Esophagus muscularis mucosa (tissue), 4 donors: ENCODE measurements around the gene ALS2CL. TPM values are rescaled to one million over a fixed set of nuclear protein-coding genes. Genes with fewer than 3 reads are reported as not detected.

Source experiments
- DNase-seq: peaks from one replicate; pipeline ENCODE4 v3.0.0-alpha.2; 2017; ENCODE audit errors: extremely low spot score
- H3K27ac ChIP-seq, 4 donors: fragments of 200-600 bp; sonication (generic); replicated peaks in 1 of 4; 1 replicate in 3 of 4; 2 replicates in 1 of 4; pipeline ENCODE4 v1.5.1; 2016 to 2019; ENCODE audit warnings: mild to moderate bottlenecking in 1 of 4
- H3K27me3 ChIP-seq, 4 donors: fragments of 200-600 bp; sonication (generic); one replicate each; pipeline versions ENCODE4 v1.5.1 to v1.6.0; 2016 to 2019
- H3K36me3 ChIP-seq, 4 donors: fragments of 200-600 bp; sonication (generic); one replicate each; pipeline ENCODE4 v1.5.1; 2016 to 2019
- H3K4me1 ChIP-seq, 4 donors: fragments of 200-600 bp; sonication (generic); one replicate each; pipeline ENCODE4 v1.5.1; 2016 to 2019
- H3K4me3 ChIP-seq, 4 donors: fragments of 200-600 bp; sonication (generic); 1 replicate in 2 of 4; 2 replicates in 2 of 4; pipeline ENCODE4 v1.5.1; 2016 to 2019; ENCODE audit warnings: mild to moderate bottlenecking in 4 of 4, moderate library complexity in 1 of 4
- H3K9me3 ChIP-seq, 4 donors: fragments of 200-600 bp; sonication (generic); 1 replicate in 3 of 4; 2 replicates in 1 of 4; pipeline ENCODE4 v1.5.1; 2016 to 2019
- EP300 ChIP-seq: sonication (generic); formaldehyde crosslinking; IDR thresholded peaks from one replicate; pipeline ENCODE4 v1.6.1; 2017; ENCODE audit warnings: antibody characterized with exemption
- POLR2A ChIP-seq: fragments of 450-650 bp; IDR thresholded peaks from one replicate; pipeline ENCODE4 v1.6.1; 2017; ENCODE audit warnings: antibody characterized with exemption, moderate library complexity, mild to moderate bottlenecking, low read depth
- POLR2AphosphoS5 ChIP-seq, 2 donors: sonication (generic); formaldehyde crosslinking; IDR thresholded peaks; one replicate each; pipeline ENCODE4 v1.6.1; 2017; ENCODE audit warnings: antibody characterized with exemption in 2 of 2
- WGBS: methylation state at CpG from one replicate; pipeline ENCODE4 v1.1.5; 2018; 5-methylcytosine and 5-hydroxymethylcytosine counted together
- intact Hi-C: fragments of 100-400 bp; cut with DNase I; formaldehyde crosslinking; loops from one replicate; pipeline ENCODE4 v1.15.1; 2023
- total RNA-seq, 4 donors: library from RNA; depleted of rRNA; stranded (reverse); fragments of >200 nt; gene quantifications; one replicate each; pipeline versions ENCODE4 v1.1.0 to v1.2.1, GENCODE V29; 2016
- TF ChIP-seq, protein P1 (sequence below), 3 experiments: fragments of 200-600 bp in 2 of 3; fragments of 450-650 bp in 1 of 3; sonication (generic) in 2 of 3; IDR thresholded peaks; one replicate each; pipeline ENCODE4 v1.5.1; 2017 to 2019; ENCODE audit warnings: antibody characterized with exemption in 3 of 3, mild to moderate bottlenecking in 2 of 3, moderate library complexity in 1 of 3

Gene ALS2CL
- total RNA-seq, 4 donors from 2014 or later: 3.3 to 11.8 (median 10.8) TPM

- Histone ChIP-seq H3K27ac (no peak overlapping the region), H3K4me3 (no peak overlapping the region), H3K27me3 (no peaks in the 10 kb centered on the region), H3K9me3 (no peaks in the 10 kb centered on the region), H3K4me1 (peaks cover 19 to 38% (median 22%) of the 10 kb centered on the region in 4 donors), H3K36me3 (peaks cover 0 to 8% (median 0%) of the 10 kb centered on the region in 4 donors)
- intact Hi-C loops: no loop called here
- TF ChIP-seq, protein P1, sequence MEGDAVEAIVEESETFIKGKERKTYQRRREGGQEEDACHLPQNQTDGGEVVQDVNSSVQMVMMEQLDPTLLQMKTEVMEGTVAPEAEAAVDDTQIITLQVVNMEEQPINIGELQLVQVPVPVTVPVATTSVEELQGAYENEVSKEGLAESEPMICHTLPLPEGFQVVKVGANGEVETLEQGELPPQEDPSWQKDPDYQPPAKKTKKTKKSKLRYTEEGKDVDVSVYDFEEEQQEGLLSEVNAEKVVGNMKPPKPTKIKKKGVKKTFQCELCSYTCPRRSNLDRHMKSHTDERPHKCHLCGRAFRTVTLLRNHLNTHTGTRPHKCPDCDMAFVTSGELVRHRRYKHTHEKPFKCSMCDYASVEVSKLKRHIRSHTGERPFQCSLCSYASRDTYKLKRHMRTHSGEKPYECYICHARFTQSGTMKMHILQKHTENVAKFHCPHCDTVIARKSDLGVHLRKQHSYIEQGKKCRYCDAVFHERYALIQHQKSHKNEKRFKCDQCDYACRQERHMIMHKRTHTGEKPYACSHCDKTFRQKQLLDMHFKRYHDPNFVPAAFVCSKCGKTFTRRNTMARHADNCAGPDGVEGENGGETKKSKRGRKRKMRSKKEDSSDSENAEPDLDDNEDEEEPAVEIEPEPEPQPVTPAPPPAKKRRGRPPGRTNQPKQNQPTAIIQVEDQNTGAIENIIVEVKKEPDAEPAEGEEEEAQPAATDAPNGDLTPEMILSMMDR (IDR thresholded peaks at IDR 0.05): no peak
- no peak for TF ChIP-seq EP300
- no peak for TF ChIP-seq POLR2AphosphoS5 (IDR thresholded peaks at IDR 0.05)
- TF ChIP-seq POLR2A: no peak
- no peak for DNase-seq
- WGBS: 75% methylated on average over 9 of the region's 9 CpGs
These were observed 27.6 kb downstream of the ALS2CL start for GRCh38 chr3:46665763-46666452.

GRCh38 chr3:46664971-46665762, 28.3 kb downstream of the ALS2CL start:
- no peak overlapping the region for H3K27ac ChIP-seq
- no peak overlapping the region for H3K4me3 ChIP-seq
- H3K36me3 ChIP-seq: peaks cover 0 to under 1% (median 0%) of the 10 kb centered on the region in 4 donors
- no peak for DNase-seq
- TF ChIP-seq EP300 (no peak), POLR2AphosphoS5 (IDR thresholded peaks at IDR 0.05) (no peak), POLR2A (no peak)
- TF ChIP-seq, protein P1 (IDR thresholded peaks at IDR 0.05): no peak
- no peaks in the 10 kb centered on the region for H3K9me3 ChIP-seq
- 81% methylated on average over 17 of the region's 23 CpGs for WGBS
- intact Hi-C loops: no loop called here
- H3K27me3 ChIP-seq: no peaks in the 10 kb centered on the region
- peaks cover 19 to 45% (median 25%) of the 10 kb centered on the region in 4 donors for H3K4me1 ChIP-seq

DNA sequence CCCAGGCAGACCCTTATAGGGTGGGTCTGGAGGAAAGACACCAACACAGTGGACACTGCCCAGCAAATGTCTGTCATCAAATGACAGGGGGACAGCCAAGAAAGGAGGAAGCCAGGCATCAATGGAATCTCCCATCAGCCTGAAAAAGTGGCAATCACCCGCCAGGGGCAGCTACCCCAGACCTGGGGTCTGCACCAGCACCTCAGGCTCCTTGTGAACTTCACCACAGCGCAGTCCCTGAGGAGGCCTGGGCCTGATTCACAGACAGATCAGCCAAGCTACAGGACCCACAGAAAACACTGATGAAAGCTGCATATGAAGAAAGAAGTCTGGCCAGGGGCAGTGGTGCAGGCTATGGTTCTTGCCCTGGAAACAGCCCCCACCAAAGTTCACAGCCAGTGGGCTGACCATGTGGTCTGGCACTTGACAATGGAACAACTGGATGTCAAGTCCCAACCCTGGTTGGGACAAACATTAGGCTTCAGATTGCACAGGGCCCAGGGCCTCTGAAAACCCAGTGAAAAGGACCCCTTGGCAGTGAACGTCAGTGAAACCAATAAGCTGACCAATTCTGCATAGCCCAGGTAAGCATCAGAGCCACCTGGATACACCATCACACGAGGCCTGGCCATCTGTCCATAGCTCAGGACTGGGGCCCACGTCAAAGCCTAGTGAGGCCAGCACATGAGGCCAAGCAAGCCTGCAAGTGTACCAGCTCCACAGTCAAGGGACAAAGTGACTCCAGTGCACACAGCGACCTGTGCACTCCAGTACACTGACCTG, 29.1 kb downstream of the ALS2CL start:
- H3K4me1 ChIP-seq: peaks cover 19 to 45% (median 25%) of the 10 kb centered on the region in 4 donors
- H3K27ac ChIP-seq: no peak overlapping the region
- no peaks in the 10 kb centered on the region for H3K9me3 ChIP-seq
- 100% methylated on average over 3 of the region's 6 CpGs for WGBS
- H3K36me3 ChIP-seq: no peaks in the 10 kb centered on the region
- intact Hi-C loops: no loop called here
- DNase-seq: no peak
- H3K4me3 ChIP-seq: no peak overlapping the region
- no peak for TF ChIP-seq POLR2AphosphoS5 (IDR thresholded peaks at IDR 0.05)
- TF ChIP-seq EP300: no peak
- TF ChIP-seq, protein P1 (IDR thresholded peaks at IDR 0.05): no peak
- TF ChIP-seq POLR2A: no peak
- H3K27me3 ChIP-seq: no peaks in the 10 kb centered on the region

- Histone ChIP-seq H3K4me1 (peaks cover 19 to 45% (median 25%) of the 10 kb centered on the region in 4 donors), H3K9me3 (no peaks in the 10 kb centered on the region), H3K27ac (no peak overlapping the region), H3K4me3 (no peak overlapping the region), H3K27me3 (no peaks in the 10 kb centered on the region), H3K36me3 (no peaks in the 10 kb centered on the region)
- intact Hi-C loops: no loop called here
- TF ChIP-seq POLR2A: no peak
- no peak for TF ChIP-seq POLR2AphosphoS5 (IDR thresholded peaks at IDR 0.05)
- TF ChIP-seq, protein P1 (IDR thresholded peaks at IDR 0.05): no peak
- TF ChIP-seq EP300: no peak
- WGBS: 69% methylated on average over 7 of the region's 8 CpGs
- DNase-seq: no peak
These were observed 29.8 kb downstream of the ALS2CL start for GRCh38 chr3:46663591-46664135.
